H9 (cell line): ENCODE data around the gene CLTCL1. TPM values are rescaled to one million over a fixed set of nuclear protein-coding genes. Genes with fewer than 3 reads are reported as not detected.

Experiments
- DNase-seq: peaks from one replicate; pipeline ENCODE4 v3.0.0-alpha.2; 2017
- H2AFZ ChIP-seq: one replicate; pipeline ENCODE4 v1.6.1; 2013; ENCODE audit warnings: mild to moderate bottlenecking, low read length, control low read depth, moderate library complexity
- H2AK5ac ChIP-seq: 2 replicates; pipeline ENCODE4 v1.6.1; 2013; ENCODE audit warnings: low read length, control low read depth, mixed read lengths; ENCODE audit not compliant: insufficient read length
- H2BK120ac ChIP-seq: one replicate; pipeline ENCODE4 v1.6.1; 2013; ENCODE audit warnings: low read depth, mild to moderate bottlenecking, low read length, control low read depth, inconsistent platforms; ENCODE audit not compliant: poor library complexity, severe bottlenecking
- H2BK12ac ChIP-seq: 2 replicates; pipeline ENCODE4 v1.6.1; 2013; ENCODE audit warnings: low read length, control low read depth, mixed read lengths, low read depth; ENCODE audit not compliant: insufficient read length
- H2BK15ac ChIP-seq: 2 replicates; pipeline ENCODE4 v1.6.1; 2013; ENCODE audit warnings: low read depth, low read length, control low read depth
- H2BK20ac ChIP-seq: one replicate; pipeline ENCODE4 v1.6.1; 2013; ENCODE audit warnings: low read depth, mild to moderate bottlenecking, low read length, control low read depth, inconsistent platforms; ENCODE audit not compliant: poor library complexity, severe bottlenecking
- H2BK5ac ChIP-seq: 2 replicates; pipeline ENCODE4 v1.6.1; 2013; ENCODE audit warnings: low read length, control low read depth, mixed read lengths; ENCODE audit not compliant: insufficient read length
- H3K14ac ChIP-seq: 2 replicates; pipeline ENCODE4 v1.6.1; 2013; ENCODE audit warnings: low read length, control low read depth; ENCODE audit not compliant: insufficient read depth
- H3K18ac ChIP-seq: 2 replicates; pipeline ENCODE4 v1.6.1; 2013; ENCODE audit warnings: low read depth, mild to moderate bottlenecking, mixed read lengths, low read length, control low read depth; ENCODE audit not compliant: insufficient read length
- H3K23ac ChIP-seq: 2 replicates; pipeline ENCODE4 v1.6.1; 2013; ENCODE audit warnings: low read length, control low read depth, mixed read lengths, low read depth; ENCODE audit not compliant: insufficient read length
- H3K23me2 ChIP-seq: 2 replicates; pipeline ENCODE4 v1.6.1; 2013; ENCODE audit warnings: low read depth, mild to moderate bottlenecking, mixed read lengths, low read length, control low read depth; ENCODE audit not compliant: insufficient read length, poor library complexity, severe bottlenecking
- H3K27ac ChIP-seq: 2 replicates; pipeline ENCODE4 v1.5.1; 2013; ENCODE audit warnings: low read length, control low read depth, mixed read lengths, low read depth; ENCODE audit not compliant: insufficient read length
- H3K27me3 ChIP-seq: 2 replicates; pipeline ENCODE4 v1.6.1; 2013; ENCODE audit warnings: low read length, control low read depth, inconsistent platforms; ENCODE audit not compliant: insufficient read depth
- H3K4ac ChIP-seq: 2 replicates; pipeline ENCODE4 v1.6.1; 2013; ENCODE audit warnings: low read depth, mild to moderate bottlenecking, control low read depth, inconsistent platforms, low read length, moderate library complexity
- H3K4me1 ChIP-seq: 2 replicates; pipeline ENCODE4 v1.6.1; 2013; ENCODE audit warnings: low read length, control low read depth, inconsistent platforms; ENCODE audit not compliant: insufficient read depth
- H3K4me2 ChIP-seq: 2 replicates; pipeline ENCODE4 v1.6.1; 2013; ENCODE audit warnings: low read length, control low read depth, mixed read lengths; ENCODE audit not compliant: insufficient read length, insufficient read depth
- H3K56ac ChIP-seq: 2 replicates; pipeline ENCODE4 v1.6.1; 2013; ENCODE audit warnings: low read depth, mild to moderate bottlenecking, mixed read lengths, low read length, control low read depth; ENCODE audit not compliant: insufficient read length
- H3K79me1 ChIP-seq: 2 replicates; pipeline ENCODE4 v1.6.1; 2013; ENCODE audit warnings: low read depth, mild to moderate bottlenecking, moderate library complexity, low read length, control low read depth, inconsistent platforms; ENCODE audit not compliant: insufficient read depth, poor library complexity, severe bottlenecking
- H3K79me2 ChIP-seq: 2 replicates; pipeline ENCODE4 v1.6.1; 2013; ENCODE audit warnings: low read length, control low read depth, inconsistent platforms; ENCODE audit not compliant: insufficient read depth
- H3K9ac ChIP-seq: 2 replicates; pipeline ENCODE4 v1.6.1; 2013; ENCODE audit warnings: low read length, control low read depth, mixed read lengths; ENCODE audit not compliant: insufficient read length; ENCODE audit errors: extremely low read depth
- H3K9me3 ChIP-seq: one replicate; pipeline ENCODE4 v1.6.1; 2013; ENCODE audit warnings: low read depth, low read length, inconsistent platforms; ENCODE audit not compliant: control insufficient read depth
- H3T11ph ChIP-seq: one replicate; pipeline ENCODE4 v1.6.1; 2013; ENCODE audit warnings: mild to moderate bottlenecking, low read length, control low read depth, inconsistent platforms
- H4K20me1 ChIP-seq: one replicate; pipeline ENCODE4 v1.6.1; 2013; ENCODE audit not compliant: control insufficient read depth, insufficient read length, insufficient read depth
- H4K5ac ChIP-seq: 2 replicates; pipeline ENCODE4 v1.6.1; 2013; ENCODE audit warnings: low read depth, mild to moderate bottlenecking, mixed read lengths, low read length, control low read depth; ENCODE audit not compliant: insufficient read length
- H4K8ac ChIP-seq: replicated peaks from 2 replicates; pipeline ENCODE4 v1.6.1; 2013; ENCODE audit warnings: low read length, control low read depth, mixed read lengths, low read depth; ENCODE audit not compliant: insufficient read length
- H4K91ac ChIP-seq: 2 replicates; pipeline ENCODE4 v1.6.1; 2013; ENCODE audit warnings: low read depth, mild to moderate bottlenecking, moderate library complexity, mixed read lengths, low read length, control low read depth; ENCODE audit not compliant: insufficient read length
- H3K27ac Mint-ChIP-seq, 3 experiments: 2 replicates in 2 of 3; 3 replicates in 1 of 3; pipeline ENCODE4 v1.8.0; 2020 to 2021; ENCODE audit warnings: mixed read lengths in 3 of 3, mild to moderate bottlenecking in 1 of 3, moderate library complexity in 1 of 3
- H3K27me3 Mint-ChIP-seq: 2 replicates; pipeline ENCODE4 v1.8.0; 2021; ENCODE audit warnings: low read depth, mild to moderate bottlenecking, moderate library complexity, mixed read lengths
- H3K36me3 Mint-ChIP-seq, 3 experiments: 2 replicates in 2 of 3; 3 replicates in 1 of 3; pipeline ENCODE4 v1.8.0; 2020 to 2021; ENCODE audit warnings: low read depth in 3 of 3, mixed read lengths in 3 of 3; ENCODE audit not compliant: insufficient read depth in 1 of 3
- H3K4me1 Mint-ChIP-seq, 2 experiments: 2 replicates each; pipeline ENCODE4 v1.8.0; 2020; ENCODE audit warnings: mixed read lengths in 2 of 2
- H3K4me3 Mint-ChIP-seq, 2 experiments: 2 replicates in 1 of 2; 3 replicates in 1 of 2; pipeline ENCODE4 v1.8.0; 2020 to 2021; ENCODE audit warnings: mild to moderate bottlenecking in 2 of 2, mixed read lengths in 2 of 2, moderate library complexity in 1 of 2
- H3K9me3 Mint-ChIP-seq, 2 experiments: 2 replicates in 1 of 2; 3 replicates in 1 of 2; pipeline ENCODE4 v1.8.0; 2020; ENCODE audit warnings: mild to moderate bottlenecking in 2 of 2, mixed read lengths in 2 of 2, moderate library complexity in 1 of 2
- CTCF ChIP-seq: fragments of 200-600 bp; sonication (generic); conservative IDR thresholded peaks from 3 replicates; pipeline ENCODE4 v1.8.0; 2021; ENCODE audit warnings: antibody characterized with exemption, mild to moderate bottlenecking
- WGBS: extraction: QIAGEN DNeasy Blood & Tissue Kit; methylation state at CpG from one replicate; pipeline ENCODE4 v1.1.7; 2013; ENCODE audit warnings: missing lambda C conversion rate, low lambda C conversion rate, mixed read lengths; ENCODE audit not compliant: insufficient read length; ENCODE audit errors: extremely low coverage; 5-methylcytosine and 5-hydroxymethylcytosine counted together
- total RNA-seq: library from RNA; stranded (reverse); gene quantifications from 2 replicates; pipeline ENCODE4 v1.2.1, GENCODE V29; 2021

The CLTCL1 gene
- total RNA-seq, 1 experiment from 2014 or later, result 11.1 TPM

- Histone ChIP-seq H3K56ac (no peak overlapping the region), H2BK20ac (no peak overlapping the region), H3K27me3 (no peaks in the 10 kb centered on the region), H3K27ac (no peak overlapping the region), H3K23me2 (no peaks in the 10 kb centered on the region), H3K79me2 (no peaks in the 10 kb centered on the region), H3K9me3 (no peaks in the 10 kb centered on the region), H4K8ac (no peak overlapping the region), H2BK120ac (no peak overlapping the region), H2BK15ac (no peak overlapping the region), H2AFZ (no peak overlapping the region), H4K91ac (no peak overlapping the region), H3K18ac (no peak overlapping the region), H3K4ac (no peak overlapping the region), H2BK5ac (no peak overlapping the region), H3K79me1 (no peaks in the 10 kb centered on the region), H3K4me1 (no peaks in the 10 kb centered on the region), H2BK12ac (no peak overlapping the region), H3K4me2 (no peak overlapping the region), H2AK5ac (no peak overlapping the region), H3T11ph (no peak overlapping the region), H4K5ac (no peak overlapping the region), H3K9ac (no peak overlapping the region), H3K14ac (no peak overlapping the region), H3K23ac (no peak overlapping the region), H4K20me1 (no peaks in the 10 kb centered on the region)
- Mint-ChIP-seq H3K4me3 (no peak overlapping the region), H3K36me3 (peaks cover 12 to 40% (median 32%) of the 10 kb centered on the region in 3 experiments; a peak in 6 of 7 replicates), H3K27ac (no peak overlapping the region), H3K4me1 (no peaks in the 10 kb centered on the region), H3K9me3 (no peaks in the 10 kb centered on the region), H3K27me3 (no peaks in the 10 kb centered on the region)
- no peak for TF ChIP-seq CTCF
- no peak for DNase-seq
- no CpG with 5 or more reads among the region's 14 CpGs for WGBS
Measured at GRCh38 chr22:19234126-19234896, 57.2 kb downstream of the CLTCL1 start.
